HEK293T (cell line): ENCODE measurements around the gene MAD1L1.
A peak's percentile ranks its signal among the peaks of the same experiment; 100 is the strongest.

Experiments
- CTCF ChIA-PET: fragments of 350-600 bp; formaldehyde crosslinking; extraction: SDS; loops from one replicate; lab custom pipeline; 2021; ENCODE audit warnings: antibody characterized with exemption, inconsistent platforms; lab: Yijun Ruan, JAX
- POLR2A ChIA-PET: fragments of 350-600 bp; formaldehyde crosslinking; extraction: SDS; loops from one replicate; lab custom pipeline; 2020; ENCODE audit warnings: antibody characterized with exemption, inconsistent platforms; lab: Yijun Ruan, JAX
- DNase-seq: peaks from one replicate; pipeline ENCODE4 v3.0.0; 2012; ENCODE audit warnings: mixed read lengths; ENCODE audit errors: extremely low spot score
- ARNT ChIP-seq: fragments of 450-650 bp; IDR thresholded peaks from 2 replicates; pipeline ENCODE4 v1.6.1; 2017; ENCODE audit warnings: mild to moderate bottlenecking
- BHLHE40 ChIP-seq: fragments of 450-650 bp; IDR thresholded peaks from 2 replicates; pipeline ENCODE4 v1.6.1; 2016; ENCODE audit warnings: mild to moderate bottlenecking, moderate library complexity, borderline replicate concordance
- CTBP1 ChIP-seq: fragments of 450-650 bp; IDR thresholded peaks from 2 replicates; pipeline ENCODE4 v1.6.1; 2016; ENCODE audit warnings: borderline replicate concordance
- ELF4 ChIP-seq: fragments of 450-650 bp; IDR thresholded peaks from 2 replicates; pipeline ENCODE4 v1.6.1; 2017; ENCODE audit warnings: antibody characterized with exemption
- FOXA1 ChIP-seq: fragments of 450-650 bp; IDR thresholded peaks from 2 replicates; pipeline ENCODE4 v1.6.1; 2016; ENCODE audit warnings: mild to moderate bottlenecking
- FOXK2 ChIP-seq: fragments of 450-650 bp; IDR thresholded peaks from 2 replicates; pipeline ENCODE4 v1.6.1; 2016; ENCODE audit warnings: mild to moderate bottlenecking
- FOXM1 ChIP-seq: fragments of 450-650 bp; IDR thresholded peaks from 2 replicates; pipeline ENCODE4 v1.6.1; 2017; ENCODE audit warnings: mild to moderate bottlenecking, borderline replicate concordance
- HDGF ChIP-seq: fragments of 450-650 bp; IDR thresholded peaks from 2 replicates; pipeline ENCODE4 v1.6.1; 2017; ENCODE audit warnings: antibody characterized with exemption, borderline replicate concordance
- L3MBTL2 ChIP-seq: fragments of 450-650 bp; conservative IDR thresholded peaks from 2 replicates; pipeline ENCODE4 v1.6.1; 2016; ENCODE audit warnings: mild to moderate bottlenecking
- LEF1 ChIP-seq: fragments of 450-650 bp; IDR thresholded peaks from 2 replicates; pipeline ENCODE4 v1.6.1; 2017; ENCODE audit warnings: mild to moderate bottlenecking, borderline replicate concordance
- NFRKB ChIP-seq: fragments of 450-650 bp; IDR thresholded peaks from 2 replicates; pipeline ENCODE4 v1.6.1; 2016; ENCODE audit warnings: mild to moderate bottlenecking, moderate library complexity
- SP1 ChIP-seq: fragments of 450-650 bp; IDR thresholded peaks from 2 replicates; pipeline ENCODE4 v1.6.1; 2017
- SUZ12 ChIP-seq: fragments of 450-650 bp; IDR thresholded peaks from 2 replicates; pipeline ENCODE4 v1.6.1; 2016; ENCODE audit warnings: mild to moderate bottlenecking
- TARDBP ChIP-seq: fragments of 450-650 bp; IDR thresholded peaks from 2 replicates; pipeline ENCODE4 v1.6.1; 2016
- ZNF384 ChIP-seq: fragments of 450-650 bp; IDR thresholded peaks from 2 replicates; pipeline ENCODE4 v1.6.1; 2016
- TF ChIP-seq, protein P1 (sequence below): fragments of 450-650 bp; IDR thresholded peaks from 2 replicates; pipeline ENCODE4 v1.6.1; 2016

Gene MAD1L1

DNA sequence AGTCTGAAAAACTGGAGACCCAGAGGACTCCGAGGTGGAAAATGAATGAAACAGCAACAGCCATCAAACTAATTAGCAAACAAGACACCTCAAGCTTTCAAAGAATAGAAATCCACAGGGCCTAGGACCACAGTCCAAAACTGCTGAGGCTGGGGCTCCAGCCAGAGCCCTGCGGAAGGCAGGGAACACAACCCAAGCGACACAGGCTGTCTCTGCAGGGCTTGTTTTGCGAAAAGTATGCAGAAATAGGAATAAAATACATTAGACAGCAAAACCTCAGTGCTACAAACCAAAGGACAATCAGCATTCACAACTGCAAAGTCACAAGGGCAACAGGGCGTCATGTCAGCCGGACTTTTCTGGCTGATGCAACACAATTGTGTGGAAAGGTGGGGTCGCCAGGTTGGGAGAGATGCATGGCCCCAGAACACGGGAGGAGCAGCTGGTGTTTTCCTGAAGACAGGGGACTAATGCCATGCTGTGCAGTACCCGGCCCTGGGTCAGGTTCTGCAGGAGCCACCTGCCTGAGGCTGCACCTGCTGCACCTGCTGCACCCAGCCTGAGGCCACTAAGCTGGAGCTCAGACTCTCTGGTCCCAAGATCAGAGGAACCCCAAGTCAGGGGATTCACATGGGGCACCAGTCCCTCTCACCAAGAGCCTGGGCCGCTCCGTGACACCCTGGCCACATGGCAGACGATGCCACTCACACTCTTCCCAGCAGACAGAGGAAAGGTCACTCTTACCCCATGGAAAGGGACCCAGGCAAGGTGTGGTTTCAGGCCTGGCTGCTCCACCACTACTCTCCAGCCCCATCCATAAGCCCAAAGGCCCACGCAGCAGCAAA is 74.2 kb downstream of the MAD1L1 start:
- ChIA-PET CTCF (interaction anchor here (0.7 to 1.2 kb wide), 3 partner anchors 10 to 36 kb away, joined by 3 read pairs; no protein-coding TSS in a partner anchor), POLR2A (no interaction called here)
- no peak for DNase-seq
- TF ChIP-seq CTBP1 (no peak), BHLHE40 (no peak), TARDBP (no peak), FOXA1 (no peak), SP1 (no peak), L3MBTL2 (no peak), NFRKB (no peak)

DNA sequence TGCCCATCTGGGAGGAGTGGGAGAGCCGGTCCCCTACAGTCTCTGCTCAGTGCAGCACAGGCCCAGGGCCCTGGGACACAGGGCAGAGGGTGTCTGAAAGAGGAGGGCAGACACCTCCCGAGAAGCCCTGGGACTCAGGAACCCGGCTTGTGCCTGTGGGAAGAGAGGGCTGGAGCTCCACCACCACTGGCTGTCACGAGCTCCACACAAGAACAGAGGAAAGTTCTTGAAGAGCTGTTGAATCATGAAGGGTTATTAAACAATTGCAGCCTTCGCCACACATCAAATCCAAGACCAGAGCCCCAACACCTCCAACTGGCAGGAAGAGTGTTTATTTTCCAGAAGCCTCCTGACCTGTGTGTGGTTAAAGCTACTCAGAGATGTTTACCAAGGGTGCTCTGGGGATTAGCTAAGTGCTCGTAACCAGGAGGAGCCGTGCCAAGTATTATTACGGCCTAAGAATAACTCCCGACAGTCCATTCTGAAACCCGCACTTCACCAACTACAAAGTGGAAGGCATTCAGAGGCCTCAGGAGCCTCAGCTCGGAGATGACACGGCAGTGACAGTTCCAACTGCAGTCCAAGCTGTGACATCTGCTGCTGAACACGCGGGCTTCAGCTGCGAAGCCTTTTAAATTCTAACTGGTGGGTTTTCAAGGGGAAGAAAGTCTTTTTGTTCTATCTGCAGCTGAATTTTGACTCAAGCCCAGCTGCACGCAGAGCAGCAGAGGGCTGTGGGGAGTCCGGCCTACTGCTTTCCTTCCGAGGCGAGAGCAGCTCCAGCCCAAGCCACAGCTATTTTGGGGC is 75.1 kb downstream of the MAD1L1 start:
- TF ChIP-seq TARDBP, result no peak
- no peak for TF ChIP-seq SUZ12
- no peak for TF ChIP-seq FOXK2
- no peak for TF ChIP-seq NFRKB
- TF ChIP-seq, protein P1, sequence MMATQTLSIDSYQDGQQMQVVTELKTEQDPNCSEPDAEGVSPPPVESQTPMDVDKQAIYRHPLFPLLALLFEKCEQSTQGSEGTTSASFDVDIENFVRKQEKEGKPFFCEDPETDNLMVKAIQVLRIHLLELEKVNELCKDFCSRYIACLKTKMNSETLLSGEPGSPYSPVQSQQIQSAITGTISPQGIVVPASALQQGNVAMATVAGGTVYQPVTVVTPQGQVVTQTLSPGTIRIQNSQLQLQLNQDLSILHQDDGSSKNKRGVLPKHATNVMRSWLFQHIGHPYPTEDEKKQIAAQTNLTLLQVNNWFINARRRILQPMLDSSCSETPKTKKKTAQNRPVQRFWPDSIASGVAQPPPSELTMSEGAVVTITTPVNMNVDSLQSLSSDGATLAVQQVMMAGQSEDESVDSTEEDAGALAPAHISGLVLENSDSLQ, result no peak
- no peak for TF ChIP-seq SP1
- no peak for TF ChIP-seq BHLHE40
- TF ChIP-seq HDGF, result no peak
- no peak for TF ChIP-seq CTBP1
- no peak for TF ChIP-seq LEF1
- TF ChIP-seq ARNT, result no peak
- TF ChIP-seq FOXM1, result no peak
- TF ChIP-seq ZNF384, result no peak
- no peak for TF ChIP-seq ELF4
- TF ChIP-seq FOXA1, result no peak
- TF ChIP-seq L3MBTL2, result no peak
- ChIA-PET CTCF (interaction anchor here (0.7 to 1.2 kb wide), 2 partner anchors 10 to 12 kb away, joined by 3 read pairs; no protein-coding TSS in a partner anchor), POLR2A (no interaction called here)
- peak; percentile 20 for DNase-seq

DNA sequence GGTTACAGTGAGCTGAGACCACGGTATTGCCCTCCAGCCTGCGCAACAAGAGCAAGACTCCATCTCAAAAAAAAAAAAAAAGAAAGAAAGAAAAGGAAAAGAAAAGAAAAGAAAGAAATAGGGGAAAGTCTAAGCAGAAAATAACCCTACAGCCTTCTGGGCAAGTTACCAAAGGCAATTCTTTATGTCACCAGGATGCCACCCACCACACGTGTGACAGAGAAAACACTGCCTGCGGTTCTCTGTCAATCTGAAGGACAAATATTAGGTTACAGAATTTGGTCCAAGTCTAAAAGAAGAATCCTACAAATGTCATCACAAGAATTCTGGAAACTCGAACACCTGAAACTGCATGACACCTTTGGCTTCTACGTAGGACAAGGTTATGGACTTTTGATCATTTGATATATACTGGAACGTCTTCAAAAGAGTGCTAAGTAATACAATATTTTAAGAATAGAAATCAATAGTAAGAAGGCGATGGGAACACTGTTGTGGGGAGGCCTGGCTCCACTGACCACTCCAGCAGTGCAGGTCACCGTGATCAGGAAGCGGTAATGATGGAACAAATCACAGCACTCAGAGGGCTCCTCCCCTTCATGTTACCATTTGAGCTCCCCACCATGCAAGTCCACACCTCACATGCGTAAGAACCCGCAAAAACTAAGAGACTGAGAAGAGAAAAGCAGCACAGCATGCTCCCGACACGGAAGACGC is 75.8 kb downstream of the MAD1L1 start:
- ChIA-PET POLR2A (no interaction called here), CTCF (no interaction called here)
- TF ChIP-seq HDGF (no peak), ARNT (no peak), SUZ12 (no peak), TARDBP (no peak), BHLHE40 (no peak)
- TF ChIP-seq, protein P1, result no peak
- DNase-seq, result no peak

DNA sequence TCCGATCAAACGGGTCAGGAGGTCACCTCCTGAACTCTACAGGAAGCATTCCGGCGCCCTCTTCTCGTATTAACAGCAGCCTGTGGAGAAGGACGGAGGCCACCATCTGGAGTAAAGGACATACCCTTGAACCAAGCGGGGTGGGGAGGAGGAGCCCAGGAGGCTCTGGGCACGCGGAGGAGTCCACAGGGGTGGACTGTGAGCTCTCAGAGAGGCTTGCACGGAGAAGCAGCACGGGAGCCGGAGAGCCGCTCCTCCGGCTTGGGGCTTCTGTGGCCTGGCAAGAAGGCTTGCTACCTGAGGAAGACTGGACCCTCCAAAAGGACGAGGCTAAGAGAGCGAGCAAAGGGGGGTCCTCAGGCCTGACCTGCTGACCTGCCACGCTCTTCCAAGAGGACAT is 77.9 kb downstream of the MAD1L1 start:
- ChIA-PET CTCF (no interaction called here), POLR2A (no interaction called here)
- no peak for DNase-seq
- TF ChIP-seq HDGF (no peak), ARNT (no peak), ELF4 (no peak), SP1 (no peak), BHLHE40 (no peak), NFRKB (no peak), L3MBTL2 (no peak)
- TF ChIP-seq, protein P1, result no peak

DNA sequence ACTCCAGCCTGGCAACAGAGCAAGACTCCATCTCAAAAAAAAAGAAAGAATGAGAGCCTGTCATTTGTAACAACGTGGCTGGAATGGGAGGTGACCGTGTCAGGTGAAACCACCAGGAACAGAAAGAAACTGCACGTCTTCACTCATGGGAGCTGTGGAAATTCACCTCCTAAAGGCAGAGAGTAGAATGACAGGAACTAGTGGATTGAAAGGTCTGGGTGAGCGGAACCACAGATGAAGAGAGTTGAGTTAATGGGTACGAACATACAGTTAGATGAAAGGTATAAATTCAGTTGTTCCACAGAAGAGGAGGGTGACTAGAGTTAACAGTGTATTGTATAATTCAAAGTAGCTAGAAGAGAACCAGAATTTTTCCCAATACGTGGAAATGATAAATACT is 78.6 kb downstream of the MAD1L1 start:
- TF ChIP-seq HDGF (no peak), SUZ12 (no peak), FOXK2 (no peak), CTBP1 (no peak), NFRKB (no peak), ARNT (no peak), ZNF384 (no peak), FOXA1 (no peak), L3MBTL2 (no peak), SP1 (no peak), BHLHE40 (no peak), TARDBP (no peak), FOXM1 (no peak), LEF1 (no peak), ELF4 (no peak)
- TF ChIP-seq, protein P1, result no peak
- no peak for DNase-seq
- POLR2A ChIA-PET, result no interaction called here
- CTCF ChIA-PET, result no interaction called here
